Right kidney (tissue), 9 donors: Measurements from ENCODE around the gene PDE9A.
"Not testable (repeated sequence)": the region's sequence is repeated elsewhere in the genome, so short reads cannot be mapped to it uniquely, and the experiment has no call there.

Experiments
- DNase-seq: peaks from one replicate; pipeline ENCODE4 v3.0.0-alpha.2; 2016
- long read RNA-seq, 8 donors: transcript quantifications; one replicate each; lab custom pipeline, GENCODE V29; 2026

The PDE9A gene
- long read RNA-seq, donor 1, partial matches to known transcripts, result 0 of 8 reads
- long read RNA-seq, donor 1, other reads (novel, unspliced or antisense), result 0 of 8 reads
- long read RNA-seq, donor 2, partial matches to known transcripts, result 0 of 4 reads
- long read RNA-seq, donor 2, other reads (novel, unspliced or antisense), result 0 of 4 reads
- long read RNA-seq, donor 3, partial matches to known transcripts, result 0 of 3 reads
- long read RNA-seq, donor 3, other reads (novel, unspliced or antisense), result 0 of 3 reads
- long read RNA-seq, donor 4, partial matches to known transcripts, result 8 of 10 reads
- long read RNA-seq, donor 4, other reads (novel, unspliced or antisense), result 0 of 10 reads
- long read RNA-seq, donor 5, transcript PDE9A-201 (20 exons, 2,058 nt), result major isoform, 6 of 9 reads
- long read RNA-seq, donor 5, partial matches to known transcripts, result 0 of 9 reads
- long read RNA-seq, donor 5, other reads (novel, unspliced or antisense), result 0 of 9 reads
- long read RNA-seq, donor 6, partial matches to known transcripts, result 0 of 3 reads
- long read RNA-seq, donor 6, other reads (novel, unspliced or antisense), result 0 of 3 reads
- long read RNA-seq, donor 7, partial matches to known transcripts, result 0 of 5 reads
- long read RNA-seq, donor 7, other reads (novel, unspliced or antisense), result 0 of 5 reads
- long read RNA-seq, donor 8, partial matches to known transcripts, result 0 of 5 reads
- long read RNA-seq, donor 8, other reads (novel, unspliced or antisense), result 0 of 5 reads

- DNase-seq, result no peak
Observed at GRCh38 chr21:42653231-42654061, at the start of gene PDE9A. Gene PDE9A (plus strand): TSS chr21:42653621. CDS start chr21:42653815, 194 bp downstream.

- DNase-seq, result no peak
Observed at GRCh38 chr21:42607102-42607501, 46.3 kb upstream of the PDE9A start.

DNA sequence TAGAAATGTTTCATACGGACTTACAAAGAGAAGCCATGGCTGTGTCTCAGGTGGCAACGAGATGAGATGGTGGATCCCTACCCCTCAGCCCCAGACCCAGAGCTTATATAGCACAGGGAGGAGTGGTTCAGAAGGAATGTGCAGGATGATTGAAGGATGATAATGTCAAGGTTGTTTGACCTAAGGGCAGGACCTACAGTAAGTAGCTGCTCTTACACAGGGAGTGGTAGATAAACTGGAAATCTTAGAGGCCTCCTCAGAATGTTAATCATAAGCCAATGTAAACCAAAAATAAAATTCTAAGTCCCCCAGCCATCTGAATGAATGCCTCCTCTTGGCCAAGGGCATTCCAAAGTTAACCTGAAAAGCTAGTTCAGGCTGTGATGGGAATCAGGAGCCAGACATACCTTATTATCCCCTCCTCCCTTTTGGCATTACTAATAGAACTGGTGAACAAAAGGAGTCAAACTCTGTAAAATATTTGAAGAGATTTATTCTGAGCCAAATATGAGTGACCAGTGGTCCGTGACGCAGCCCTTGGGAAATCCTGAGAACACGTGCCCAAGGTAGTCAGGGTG lies 45.8 kb upstream of the PDE9A start:
- DNase-seq, result no peak

DNA sequence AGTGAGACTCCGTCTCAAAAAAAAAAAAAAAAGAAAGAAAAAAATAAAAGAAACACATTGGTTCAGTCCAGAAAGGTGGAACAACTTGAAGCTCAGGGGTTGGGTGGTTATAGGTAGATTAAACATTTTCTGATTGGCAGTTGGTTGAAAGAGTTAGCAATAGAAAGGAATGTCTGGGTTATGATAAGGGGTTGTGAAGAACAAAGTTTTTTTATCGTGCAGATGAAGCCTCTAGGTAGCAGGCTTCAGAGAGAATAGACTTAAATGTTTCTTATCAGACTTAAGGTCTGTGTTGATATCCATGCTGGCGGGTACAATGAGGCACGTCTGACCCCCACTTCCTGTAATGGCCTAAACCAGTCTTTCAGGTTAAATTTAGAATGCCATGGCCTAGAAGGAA lies 45.0 kb upstream of the PDE9A start:
- no peak for DNase-seq

DNA sequence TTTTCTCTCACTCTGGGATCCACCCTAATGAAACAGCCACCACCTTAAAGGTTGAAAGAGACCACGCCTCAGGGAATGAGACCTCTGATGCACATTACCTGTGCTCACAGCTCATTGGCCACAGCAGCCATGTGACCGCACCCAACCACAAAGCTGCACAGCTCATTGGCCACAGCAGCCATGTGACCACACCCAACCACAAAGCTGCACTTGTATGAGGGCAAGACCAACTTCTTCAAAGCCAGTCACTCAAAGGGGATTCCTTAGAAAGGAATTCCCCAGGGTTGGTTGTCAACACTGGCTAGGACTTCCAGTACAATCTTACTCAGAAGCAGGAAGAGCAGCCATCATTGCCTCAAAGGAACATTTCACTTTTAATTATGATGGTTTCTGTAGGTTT lies 43.6 kb upstream of the PDE9A start:
- DNase-seq, result no peak

- DNase-seq, result no peak
Observed at GRCh38 chr21:42611852-42612251, 41.6 kb upstream of the PDE9A start.

GRCh38 chr21:42612390-42612789 lies 41.0 kb upstream of the PDE9A start:
- DNase-seq, result no peak

- DNase-seq, result no peak
Observed at GRCh38 chr21:42613756-42614155, 39.7 kb upstream of the PDE9A start.

DNA sequence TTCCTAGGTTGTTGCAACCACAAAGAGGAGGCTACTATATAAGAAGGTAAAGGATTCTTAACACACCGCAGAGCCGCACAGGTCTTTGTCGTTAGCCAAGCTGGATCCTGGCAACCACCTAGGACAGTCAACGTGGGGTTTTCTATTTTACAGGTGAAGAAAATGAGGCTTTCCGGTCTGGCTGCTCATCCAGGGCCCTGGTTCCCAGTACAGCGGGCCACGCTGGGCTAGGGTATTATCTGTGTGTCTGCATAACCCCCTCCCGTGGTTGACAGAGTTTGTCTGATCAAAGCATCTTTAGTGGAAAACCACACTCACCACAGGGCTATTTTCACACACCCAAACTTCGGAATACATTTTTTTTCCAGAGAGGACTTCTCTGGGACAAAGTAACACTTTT lies 39.0 kb upstream of the PDE9A start:
- DNase-seq, result no peak

DNA sequence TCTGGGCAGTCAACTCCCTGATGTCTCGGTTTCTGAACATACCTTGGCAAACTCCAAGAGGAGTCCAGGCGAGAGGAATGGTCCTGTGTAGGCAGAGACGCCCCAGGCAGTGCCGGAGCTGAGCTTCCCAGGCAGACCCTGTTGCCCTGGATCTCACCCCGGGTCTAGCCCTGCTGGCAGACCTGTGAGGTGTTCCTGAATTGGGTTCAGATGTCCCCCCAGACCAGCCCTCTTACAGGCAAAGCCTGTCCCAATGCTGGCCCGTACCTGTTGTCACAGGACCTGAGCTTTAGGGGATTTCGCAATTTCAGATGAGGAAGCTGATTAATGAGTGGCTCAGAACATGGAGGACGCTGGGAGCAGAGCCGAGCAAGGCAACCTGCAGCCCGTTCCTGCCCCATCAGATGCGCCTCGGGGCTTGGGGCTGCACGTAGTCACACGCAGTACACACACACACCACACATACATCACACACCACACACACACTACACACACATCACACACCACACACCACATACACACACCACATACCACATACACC lies 38.5 kb upstream of the PDE9A start:
- peak; percentile 59 for DNase-seq

DNA sequence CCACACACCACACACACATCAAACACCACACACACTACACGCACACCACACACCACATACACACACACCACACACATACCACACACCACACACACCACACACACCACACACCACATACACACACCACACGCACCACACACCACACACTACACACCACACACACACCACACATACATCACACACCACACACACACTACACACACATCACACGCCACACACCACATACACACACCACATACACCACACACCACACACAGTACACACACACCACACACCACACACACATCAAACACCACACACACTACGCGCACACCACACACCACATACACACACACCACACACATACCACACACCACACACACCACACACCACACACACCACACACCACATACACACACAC lies 38.0 kb upstream of the PDE9A start:
- DNase-seq, result not testable (repeated sequence)

DNA sequence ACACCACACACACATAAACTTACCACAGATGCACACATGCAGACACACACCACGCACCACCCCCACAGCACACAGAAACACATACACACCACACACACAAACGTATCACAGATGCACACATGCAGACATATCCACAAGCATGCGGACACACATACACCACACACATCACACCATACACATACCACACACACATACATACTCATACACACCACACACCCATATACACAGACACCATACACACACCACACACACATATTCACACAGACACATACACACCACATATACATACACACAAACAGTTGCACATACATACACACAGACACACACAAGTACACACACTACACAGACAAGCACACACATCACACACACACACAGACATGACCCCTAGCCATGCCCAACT lies 37.5 kb upstream of the PDE9A start:
- DNase-seq, result no peak

- DNase-seq, result no peak
Observed at GRCh38 chr21:42616446-42616845, 37.0 kb upstream of the PDE9A start.

- no peak for DNase-seq
Observed at GRCh38 chr21:42616941-42617340, 36.5 kb upstream of the PDE9A start.

- DNase-seq, result no peak
Observed at GRCh38 chr21:42617486-42617885, 35.9 kb upstream of the PDE9A start.

DNA sequence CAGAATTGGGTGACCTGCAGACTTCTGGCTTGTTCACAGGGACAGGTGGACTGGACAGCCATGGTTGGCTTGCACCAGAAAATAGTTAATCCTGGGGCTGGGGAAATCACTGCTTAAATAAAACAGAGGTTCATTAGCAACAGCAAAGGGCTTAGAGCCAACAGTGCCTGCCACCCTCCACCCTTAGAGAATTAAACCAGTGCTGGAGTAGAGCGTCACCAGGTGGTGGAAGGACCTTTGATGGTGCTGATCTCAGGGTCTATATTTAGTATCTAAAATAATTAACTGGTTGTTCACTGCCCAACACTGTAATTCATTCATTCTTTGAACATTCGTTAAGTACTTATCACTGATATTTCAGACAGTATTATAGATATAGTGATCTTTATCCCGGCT lies 34.7 kb upstream of the PDE9A start:
- no peak for DNase-seq

DNA sequence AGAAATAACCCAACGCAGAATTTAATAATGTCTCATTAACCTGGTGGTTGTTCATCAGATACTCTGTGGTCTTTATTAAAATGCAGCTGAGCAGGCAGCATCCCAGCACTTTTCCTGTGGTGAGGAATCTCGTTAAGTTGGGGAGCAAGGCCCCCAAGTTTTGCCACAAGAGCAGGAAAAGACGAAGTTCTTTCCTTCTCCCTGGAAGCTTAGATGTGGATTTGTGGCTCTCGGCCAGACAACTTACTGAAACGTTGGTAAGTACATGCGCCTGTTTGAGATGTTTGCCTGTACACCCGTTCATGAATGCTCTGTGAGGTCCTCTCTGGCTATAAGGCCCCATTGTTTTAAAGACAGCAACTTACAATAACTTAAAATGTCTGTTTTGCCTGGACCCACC lies 34.3 kb upstream of the PDE9A start:
- DNase-seq, result no peak

DNA sequence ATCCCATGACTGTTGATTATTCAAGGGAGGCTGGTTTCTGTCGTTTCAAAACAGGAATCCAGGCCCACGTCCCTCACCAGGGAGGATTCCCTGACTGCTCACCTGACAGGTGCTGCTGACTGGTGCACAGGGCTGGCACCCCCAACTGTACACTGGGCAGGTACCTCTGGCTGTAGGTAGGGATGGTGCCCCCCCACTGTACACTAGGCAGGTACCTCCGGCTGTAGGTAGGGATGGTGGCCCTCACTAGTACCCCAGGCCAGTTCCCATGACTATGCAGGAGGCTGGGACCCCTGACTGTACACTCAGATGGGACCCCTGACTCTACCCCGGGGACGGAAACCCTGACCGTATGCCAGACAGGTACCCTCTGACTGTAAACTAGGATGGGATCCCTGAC lies 33.6 kb upstream of the PDE9A start:
- no peak for DNase-seq

GRCh38 chr21:42621166-42621818 lies 32.1 kb upstream of the PDE9A start:
- peak; percentile 67 for DNase-seq

DNA sequence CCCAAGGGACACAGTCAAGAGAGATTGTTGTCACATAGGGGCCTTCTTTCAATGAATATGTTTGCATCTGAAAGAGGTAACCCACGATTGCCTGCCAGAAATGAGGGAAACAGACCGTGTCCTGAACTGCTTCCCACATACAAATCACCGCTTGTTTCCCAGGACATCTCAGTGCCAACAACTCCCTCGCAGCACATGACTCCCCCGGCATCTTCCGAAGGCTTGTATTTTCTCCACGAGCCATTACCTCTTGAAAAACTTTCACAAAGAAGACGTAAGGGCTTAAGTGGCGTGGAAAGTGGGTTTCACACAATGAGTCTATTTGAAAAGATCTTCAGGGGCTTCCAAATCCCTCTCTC lies 31.6 kb upstream of the PDE9A start:
- peak; percentile 64 for DNase-seq

GRCh38 chr21:42622284-42622683 lies 31.1 kb upstream of the PDE9A start:
- DNase-seq, result no peak

- no peak for DNase-seq
Observed at GRCh38 chr21:42623694-42624093, 29.7 kb upstream of the PDE9A start.
